GM21737 (cell line): ENCODE results near the gene KCNMB2.

ENCODE experiments used
- ATAC-seq: cut with Tn5 transposase; IDR thresholded peaks from one replicate; pipeline ENCODE4 v1.9.1; 2021; ENCODE audit warnings: mild to moderate bottlenecking, moderate library complexity; ENCODE audit not compliant: unreplicated experiment

Gene KCNMB2

DNA sequence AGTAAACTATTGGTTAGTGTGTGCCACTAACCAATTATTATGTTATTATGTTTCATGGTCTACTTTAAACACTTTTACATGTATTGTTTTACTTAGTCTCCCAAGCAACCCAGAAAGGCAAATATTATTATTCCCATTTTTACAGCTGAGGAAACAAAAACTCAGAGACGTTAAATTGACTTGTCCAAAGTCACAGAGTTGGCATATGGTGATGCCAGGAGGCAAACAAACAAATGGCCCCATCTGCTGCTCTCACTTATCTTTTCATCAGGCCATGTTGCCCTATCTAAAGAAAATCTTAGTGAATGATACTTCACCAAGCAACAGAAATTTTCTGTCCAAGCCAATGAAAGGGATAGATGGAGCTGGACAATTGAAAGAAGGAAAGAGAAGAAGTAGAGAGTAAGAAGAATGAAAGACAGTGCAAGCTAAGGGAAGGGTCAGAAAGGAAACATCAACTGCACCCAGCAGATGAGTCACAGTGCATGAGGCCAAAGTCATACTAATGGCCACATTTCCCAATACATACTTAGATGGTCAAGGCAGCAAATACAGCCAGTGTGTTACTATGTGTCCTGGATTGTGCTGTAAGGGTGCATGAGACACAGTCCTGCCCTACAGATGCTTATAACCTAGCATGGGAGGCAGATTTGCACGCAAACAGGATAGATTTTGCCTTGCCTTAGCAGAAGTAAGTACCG, 266.9 kb downstream of the KCNMB2 start:
- no peak for ATAC-seq

GRCh38 chr3:178804606-178805005, 268.4 kb downstream of the KCNMB2 start:
- ATAC-seq = no peak

- ATAC-seq = no peak
Observed at GRCh38 chr3:178805741-178806140, 269.5 kb downstream of the KCNMB2 start.

- no peak for ATAC-seq
Observed at GRCh38 chr3:178806651-178807050, 270.4 kb downstream of the KCNMB2 start.

DNA sequence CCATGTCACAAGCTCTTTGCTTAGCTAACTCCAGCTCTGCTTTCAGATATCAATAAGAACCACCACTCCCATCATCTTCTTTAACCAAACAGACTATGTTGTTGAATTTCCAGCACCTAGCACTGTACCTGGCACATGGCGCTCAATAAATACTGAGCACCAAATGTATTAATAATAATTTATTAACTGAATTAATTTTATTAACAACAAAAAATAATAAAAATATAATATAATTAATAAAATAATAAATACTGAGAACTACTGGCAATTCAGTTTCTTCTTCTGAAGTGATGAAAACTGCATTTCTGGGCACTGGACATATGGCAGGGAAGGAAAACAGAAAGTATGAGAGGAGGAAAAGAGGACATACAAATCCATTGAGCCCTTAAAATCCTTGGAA, 271.5 kb downstream of the KCNMB2 start:
- no peak for ATAC-seq

DNA sequence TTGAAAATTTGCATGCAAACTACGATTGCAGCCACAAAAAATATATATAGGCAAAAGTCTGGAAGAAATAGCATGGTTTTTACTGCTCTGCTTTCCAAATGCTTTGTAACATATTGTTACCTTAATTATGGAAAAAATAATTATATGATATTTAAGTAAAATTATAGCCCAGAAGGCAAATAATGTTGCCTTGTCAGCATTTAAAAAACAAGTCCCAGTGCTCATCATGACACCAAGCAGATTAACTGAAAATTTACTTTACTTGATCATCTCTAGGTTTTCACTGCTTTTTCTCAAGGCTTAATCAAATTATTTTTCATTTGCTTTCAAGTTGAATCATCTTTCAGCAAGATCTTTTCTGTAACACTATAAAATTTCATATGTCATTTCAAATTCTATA, 272.5 kb downstream of the KCNMB2 start:
- ATAC-seq = no peak

DNA sequence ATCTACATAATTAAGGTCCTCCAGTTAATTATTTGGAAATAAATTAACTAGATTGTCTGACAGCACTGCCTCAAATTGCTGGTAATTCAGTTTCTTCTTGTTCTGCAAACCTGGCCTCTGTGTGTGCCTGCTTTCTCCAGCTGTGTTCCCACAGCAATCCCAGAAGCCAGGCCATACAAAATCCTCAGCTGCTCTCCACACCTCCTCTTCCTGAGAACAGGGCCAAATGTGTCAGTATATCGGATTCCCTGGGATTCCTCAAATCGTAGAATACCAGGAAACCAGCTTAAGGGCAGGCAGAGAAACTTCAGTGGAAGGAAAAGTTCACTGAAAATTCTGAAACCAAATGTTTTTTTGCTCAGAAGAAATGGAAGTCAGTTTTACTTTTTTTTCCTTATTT, 273.9 kb downstream of the KCNMB2 start:
- ATAC-seq = no peak

DNA sequence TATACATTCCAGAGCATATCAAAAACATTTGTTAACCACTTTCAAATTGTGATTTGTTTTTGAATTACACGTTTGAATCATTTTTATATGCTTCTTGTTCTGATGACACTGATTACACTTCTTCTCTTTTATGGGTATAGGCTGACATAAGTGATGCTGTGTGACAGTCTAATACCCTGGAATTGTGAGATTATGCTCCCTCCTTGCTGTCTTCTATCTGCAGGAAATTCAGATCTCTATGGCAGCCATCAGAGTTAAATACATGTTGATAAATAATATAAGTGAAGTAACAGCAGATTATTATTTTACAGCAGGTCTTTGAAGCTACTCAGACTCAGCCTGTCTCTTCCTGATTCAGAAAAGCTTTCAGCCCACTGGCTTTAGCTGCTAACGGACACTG, 286.5 kb downstream of the KCNMB2 start:
- ATAC-seq = no peak

GRCh38 chr3:178823150-178823549, 286.9 kb downstream of the KCNMB2 start:
- ATAC-seq = no peak

- no peak for ATAC-seq
Observed at GRCh38 chr3:178823591-178824246, 287.5 kb downstream of the KCNMB2 start.

GRCh38 chr3:178826435-178827123, 290.3 kb downstream of the KCNMB2 start:
- ATAC-seq = no peak

DNA sequence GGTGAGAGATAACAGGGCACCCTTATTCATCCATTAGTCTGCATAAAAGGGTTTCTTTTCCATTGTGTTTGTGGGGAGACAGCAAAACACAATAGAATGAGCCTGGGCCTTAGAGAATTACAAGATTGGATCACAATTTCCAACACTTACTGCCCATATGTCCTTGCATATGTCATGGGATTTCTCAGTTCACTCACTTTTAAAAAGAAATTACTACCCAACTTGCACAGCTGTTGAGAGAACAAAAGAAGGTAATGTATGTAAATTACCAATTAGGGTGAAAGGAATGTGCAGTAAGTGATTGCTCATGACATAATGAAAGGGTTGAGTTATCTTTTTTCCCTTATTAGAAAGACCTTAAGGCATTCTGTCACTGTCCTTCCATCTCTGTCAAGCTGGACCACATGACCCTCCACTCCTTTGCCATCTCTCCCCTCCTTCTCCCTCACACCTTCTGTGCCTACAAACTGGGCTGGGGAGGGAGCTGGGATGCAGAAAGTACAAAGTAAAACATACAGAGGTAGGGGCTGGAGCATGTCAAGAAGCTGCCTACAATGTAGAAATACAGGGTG, 291.1 kb downstream of the KCNMB2 start:
- ATAC-seq = no peak

- ATAC-seq = no peak
Observed at GRCh38 chr3:178833695-178834094, 297.5 kb downstream of the KCNMB2 start.

DNA sequence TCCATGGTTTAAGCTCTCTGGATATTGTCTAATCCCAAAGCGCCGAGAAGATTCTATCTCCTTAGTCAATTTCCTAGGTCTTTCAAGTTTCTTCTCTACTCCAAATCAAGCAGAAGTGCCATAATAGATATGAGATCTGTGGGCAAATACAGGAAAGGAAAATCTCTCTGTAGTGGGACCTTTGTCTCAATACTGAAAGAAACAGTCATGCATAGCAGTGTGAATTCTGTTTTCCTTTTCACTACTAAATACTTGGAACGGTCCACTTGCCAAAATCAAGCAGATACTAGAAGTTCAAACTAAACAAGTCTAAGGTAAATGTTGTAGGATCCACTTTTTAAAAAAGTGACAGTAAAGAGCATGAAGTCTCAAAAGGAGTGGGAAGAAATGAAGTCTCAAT, 298.8 kb downstream of the KCNMB2 start:
- no peak for ATAC-seq

GRCh38 chr3:178837512-178837911, 301.3 kb downstream of the KCNMB2 start:
- no peak for ATAC-seq

DNA sequence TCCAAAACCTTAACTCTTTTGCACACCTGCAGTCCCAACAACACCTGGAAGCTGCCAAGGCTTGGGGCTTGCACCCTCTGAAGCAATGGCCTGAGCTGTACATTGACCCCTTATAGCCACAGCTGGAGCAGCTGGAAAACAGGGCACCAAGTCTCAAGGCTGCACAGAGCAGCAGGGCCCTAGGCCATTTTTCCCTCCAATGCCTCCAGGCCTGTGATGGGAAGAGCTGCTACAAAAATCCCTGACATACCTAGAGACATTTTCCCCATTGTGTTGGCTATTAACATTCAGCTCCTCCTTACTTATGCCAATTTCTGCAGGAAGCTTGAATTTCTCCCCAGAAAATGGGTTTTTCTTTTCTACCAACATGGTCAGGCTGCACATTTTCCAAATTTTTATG, 304.4 kb downstream of the KCNMB2 start:
- ATAC-seq = no peak

- no peak for ATAC-seq
Observed at GRCh38 chr3:178841011-178841410, 304.8 kb downstream of the KCNMB2 start.

GRCh38 chr3:178844916-178845315, 308.7 kb downstream of the KCNMB2 start:
- no peak for ATAC-seq

DNA sequence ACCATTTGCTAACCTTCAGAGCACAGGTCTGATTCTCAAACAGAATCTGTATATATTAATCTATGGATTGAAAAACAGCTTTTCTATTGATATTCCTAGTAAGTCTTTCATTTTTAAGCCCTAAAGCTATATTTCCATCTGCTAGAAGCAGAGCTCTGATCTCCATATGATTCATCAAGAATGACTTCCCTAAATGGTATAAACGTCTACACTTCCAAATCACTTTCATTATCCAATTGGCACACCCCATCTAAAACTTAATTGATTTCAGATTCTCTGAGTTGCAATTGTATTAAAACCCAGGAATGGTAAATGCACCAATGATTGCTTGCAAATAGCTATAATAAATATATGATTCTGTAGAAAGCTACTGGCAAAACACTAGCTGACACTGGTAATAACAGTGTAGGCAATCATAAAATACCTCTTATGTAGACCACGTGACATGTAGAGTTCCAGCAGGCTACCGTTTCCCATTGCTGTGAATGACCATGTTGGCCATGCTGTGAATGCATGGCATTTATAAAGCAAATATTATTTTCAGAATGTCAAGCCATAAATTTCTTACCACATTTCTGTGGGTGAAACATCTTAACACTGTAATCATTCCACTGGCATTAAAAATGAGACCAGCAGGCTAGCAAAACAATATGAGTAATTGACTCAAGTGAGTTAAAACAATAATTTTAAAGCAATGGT, 309.3 kb downstream of the KCNMB2 start:
- ATAC-seq = no peak

- ATAC-seq = no peak
Observed at GRCh38 chr3:178847190-178847589, 311.0 kb downstream of the KCNMB2 start.

GRCh38 chr3:178849199-178849910, 313.1 kb downstream of the KCNMB2 start:
- no peak for ATAC-seq
